Ovary (tissue), 3 donors: ENCODE measurements around the gene NR2F1.

ENCODE experiments used
- CTCF ChIP-seq, 3 donors: fragments of 450-650 bp in 2 of 3; fragments of 200-600 bp in 1 of 3; IDR thresholded peaks; one replicate each; pipeline versions ENCODE4 v1.5.1 to v1.8.0; 2016 to 2022; ENCODE audit warnings: antibody characterized with exemption in 3 of 3, mild to moderate bottlenecking in 1 of 3
- EP300 ChIP-seq: sonication (generic); formaldehyde crosslinking; IDR thresholded peaks from one replicate; pipeline ENCODE4 v1.6.1; 2017; ENCODE audit warnings: antibody characterized with exemption
- POLR2A ChIP-seq: fragments of 450-650 bp; IDR thresholded peaks from one replicate; pipeline ENCODE4 v1.6.1; 2017; ENCODE audit warnings: antibody characterized with exemption, mild to moderate bottlenecking, moderate library complexity
- donor health status: DM: no; HTN: no; CAD: no.

GRCh38 chr5:93589829-93590215 lies 6.8 kb downstream of the NR2F1 start:
- TF ChIP-seq POLR2A (no peak), CTCF (IDR thresholded peaks at IDR 0.05) (no peak), EP300 (no peak)
